NCI-H1105 (cell line): ENCODE measurements around the gene THUMPD3.

ENCODE experiments used
- DNase-seq: peaks from one replicate; lab custom pipeline; 2025; lab: John Stamatoyannopoulos, UW

The THUMPD3 gene

GRCh38 chr3:9416139-9416780 lies 53.4 kb downstream of the THUMPD3 start:
- no peak for DNase-seq

- no peak for DNase-seq
Measured at GRCh38 chr3:9420850-9421549, 58.1 kb downstream of the THUMPD3 start.

GRCh38 chr3:9422712-9423424 lies 60.0 kb downstream of the THUMPD3 start:
- DNase-seq = peak; percentile 84

GRCh38 chr3:9428411-9428810 lies 65.6 kb downstream of the THUMPD3 start:
- no peak for DNase-seq

- DNase-seq = no peak
Measured at GRCh38 chr3:9430733-9431132, 67.9 kb downstream of the THUMPD3 start.

GRCh38 chr3:9433627-9434521 lies 71.0 kb downstream of the THUMPD3 start:
- no peak for DNase-seq

GRCh38 chr3:9435316-9435715 lies 72.5 kb downstream of the THUMPD3 start:
- no peak for DNase-seq
